ENCODE data around the gene NRXN3. TPM values are rescaled to one million over a fixed set of nuclear protein-coding genes. Genes with fewer than 3 reads are reported as not detected.

Gene NRXN3
- total and polyA plus RNA-seq, 4 donors: 0.07 to 1.2 (median 0.23) TPM

GRCh38 chr14:79076428-79076827 is 906.3 kb downstream of the NRXN3 start (continued):
- TF ChIP-seq, protein P1, sequence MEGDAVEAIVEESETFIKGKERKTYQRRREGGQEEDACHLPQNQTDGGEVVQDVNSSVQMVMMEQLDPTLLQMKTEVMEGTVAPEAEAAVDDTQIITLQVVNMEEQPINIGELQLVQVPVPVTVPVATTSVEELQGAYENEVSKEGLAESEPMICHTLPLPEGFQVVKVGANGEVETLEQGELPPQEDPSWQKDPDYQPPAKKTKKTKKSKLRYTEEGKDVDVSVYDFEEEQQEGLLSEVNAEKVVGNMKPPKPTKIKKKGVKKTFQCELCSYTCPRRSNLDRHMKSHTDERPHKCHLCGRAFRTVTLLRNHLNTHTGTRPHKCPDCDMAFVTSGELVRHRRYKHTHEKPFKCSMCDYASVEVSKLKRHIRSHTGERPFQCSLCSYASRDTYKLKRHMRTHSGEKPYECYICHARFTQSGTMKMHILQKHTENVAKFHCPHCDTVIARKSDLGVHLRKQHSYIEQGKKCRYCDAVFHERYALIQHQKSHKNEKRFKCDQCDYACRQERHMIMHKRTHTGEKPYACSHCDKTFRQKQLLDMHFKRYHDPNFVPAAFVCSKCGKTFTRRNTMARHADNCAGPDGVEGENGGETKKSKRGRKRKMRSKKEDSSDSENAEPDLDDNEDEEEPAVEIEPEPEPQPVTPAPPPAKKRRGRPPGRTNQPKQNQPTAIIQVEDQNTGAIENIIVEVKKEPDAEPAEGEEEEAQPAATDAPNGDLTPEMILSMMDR (IDR thresholded peaks at IDR 0.05; ENCODE audit: low read depth, low read length, missing input control): no peak
- TF ChIP-seq, protein P2, sequence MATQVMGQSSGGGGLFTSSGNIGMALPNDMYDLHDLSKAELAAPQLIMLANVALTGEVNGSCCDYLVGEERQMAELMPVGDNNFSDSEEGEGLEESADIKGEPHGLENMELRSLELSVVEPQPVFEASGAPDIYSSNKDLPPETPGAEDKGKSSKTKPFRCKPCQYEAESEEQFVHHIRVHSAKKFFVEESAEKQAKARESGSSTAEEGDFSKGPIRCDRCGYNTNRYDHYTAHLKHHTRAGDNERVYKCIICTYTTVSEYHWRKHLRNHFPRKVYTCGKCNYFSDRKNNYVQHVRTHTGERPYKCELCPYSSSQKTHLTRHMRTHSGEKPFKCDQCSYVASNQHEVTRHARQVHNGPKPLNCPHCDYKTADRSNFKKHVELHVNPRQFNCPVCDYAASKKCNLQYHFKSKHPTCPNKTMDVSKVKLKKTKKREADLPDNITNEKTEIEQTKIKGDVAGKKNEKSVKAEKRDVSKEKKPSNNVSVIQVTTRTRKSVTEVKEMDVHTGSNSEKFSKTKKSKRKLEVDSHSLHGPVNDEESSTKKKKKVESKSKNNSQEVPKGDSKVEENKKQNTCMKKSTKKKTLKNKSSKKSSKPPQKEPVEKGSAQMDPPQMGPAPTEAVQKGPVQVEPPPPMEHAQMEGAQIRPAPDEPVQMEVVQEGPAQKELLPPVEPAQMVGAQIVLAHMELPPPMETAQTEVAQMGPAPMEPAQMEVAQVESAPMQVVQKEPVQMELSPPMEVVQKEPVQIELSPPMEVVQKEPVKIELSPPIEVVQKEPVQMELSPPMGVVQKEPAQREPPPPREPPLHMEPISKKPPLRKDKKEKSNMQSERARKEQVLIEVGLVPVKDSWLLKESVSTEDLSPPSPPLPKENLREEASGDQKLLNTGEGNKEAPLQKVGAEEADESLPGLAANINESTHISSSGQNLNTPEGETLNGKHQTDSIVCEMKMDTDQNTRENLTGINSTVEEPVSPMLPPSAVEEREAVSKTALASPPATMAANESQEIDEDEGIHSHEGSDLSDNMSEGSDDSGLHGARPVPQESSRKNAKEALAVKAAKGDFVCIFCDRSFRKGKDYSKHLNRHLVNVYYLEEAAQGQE (IDR thresholded peaks at IDR 0.05): no peak
- no peak for TF ChIP-seq NR2F2 (IDR thresholded peaks at IDR 0.05)

DNA sequence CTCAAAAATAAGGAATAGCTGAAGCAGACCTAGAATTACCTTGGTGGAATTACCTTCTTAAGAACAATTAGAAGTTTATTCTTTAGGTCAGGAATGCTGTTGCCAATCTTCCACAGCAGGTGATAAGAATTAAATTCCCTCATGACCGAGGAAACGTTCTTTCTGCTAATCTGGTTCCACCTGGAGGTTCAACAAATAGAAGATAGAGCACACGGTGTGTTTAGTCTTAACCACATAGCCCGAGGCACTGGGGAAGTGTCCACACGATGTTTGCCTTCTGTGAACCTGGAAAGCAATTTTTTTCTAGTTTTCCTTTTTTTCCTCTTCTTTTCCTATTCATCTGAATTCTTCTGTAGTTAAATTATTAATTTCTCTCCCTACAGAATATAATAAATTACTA is 906.9 kb downstream of the NRXN3 start:
- 27% methylated on average over 5 of the region's 5 CpGs for WGBS
- Histone ChIP-seq H3K4me3 (ENCODE audit: low read depth in 1 of 3, low read length in 3 of 3) (no peak overlapping the region), H3K9ac (ENCODE audit: low read depth in 1 of 2, low read length in 2 of 2) (no peak overlapping the region), H3K9me3 (ENCODE audit: control insufficient read depth in 4 of 4, low read length in 3 of 4) (no peaks in the 10 kb centered on the region), H3K27ac (ENCODE audit: low read depth in 1 of 2, low read length in 2 of 2) (no peak overlapping the region), H3K4me1 (ENCODE audit: control insufficient read depth in 4 of 4, insufficient read depth in 4 of 4, low read length in 3 of 4) (no peaks in the 10 kb centered on the region), H3K27me3 (ENCODE audit: control insufficient read depth in 4 of 4, insufficient read depth in 4 of 4, low read length in 3 of 4) (no peaks in the 10 kb centered on the region), H3K36me3 (ENCODE audit: control insufficient read depth in 4 of 4, insufficient read depth in 3 of 4, low read depth in 1 of 4, low read length in 3 of 4) (no peaks in the 10 kb centered on the region)
- no peak for DNase-seq (ENCODE audit: low spot score)
- no peak for TF ChIP-seq HNF4A (conservative IDR thresholded peaks at IDR 0.05)
- no peak for TF ChIP-seq SP1 (IDR thresholded peaks at IDR 0.05)

GRCh38 chr14:79080040-79080439 is 909.9 kb downstream of the NRXN3 start:
- no peak overlapping the region for H3K4me3 ChIP-seq (ENCODE audit: low read depth in 1 of 3, low read length in 3 of 3)
- no peaks in the 10 kb centered on the region for H3K9me3 ChIP-seq (ENCODE audit: control insufficient read depth in 4 of 4, low read length in 3 of 4)
- no peak overlapping the region for H3K27ac ChIP-seq (ENCODE audit: low read depth in 1 of 2, low read length in 2 of 2)
- H3K27me3 ChIP-seq (ENCODE audit: control insufficient read depth in 4 of 4, insufficient read depth in 4 of 4, low read length in 3 of 4): no peaks in the 10 kb centered on the region
- H3K36me3 ChIP-seq (ENCODE audit: control insufficient read depth in 4 of 4, insufficient read depth in 3 of 4, low read depth in 1 of 4, low read length in 3 of 4): no peaks in the 10 kb centered on the region
- H3K9ac ChIP-seq (ENCODE audit: low read depth in 1 of 2, low read length in 2 of 2): no peak overlapping the region
- TF ChIP-seq NR2F2 (IDR thresholded peaks at IDR 0.05) (no peak), RAD21 (IDR thresholded peaks at IDR 0.05) (no peak), EGR1 (IDR thresholded peaks at IDR 0.05; ENCODE audit: low read depth in 2 of 2) (no peak), SP1 (IDR thresholded peaks at IDR 0.05) (no peak), RXRA (IDR thresholded peaks at IDR 0.05) (no peak), FOXA2 (IDR thresholded peaks at IDR 0.05) (no peak), HNF4G (IDR thresholded peaks at IDR 0.05) (no peak)
- TF ChIP-seq, protein P3, sequence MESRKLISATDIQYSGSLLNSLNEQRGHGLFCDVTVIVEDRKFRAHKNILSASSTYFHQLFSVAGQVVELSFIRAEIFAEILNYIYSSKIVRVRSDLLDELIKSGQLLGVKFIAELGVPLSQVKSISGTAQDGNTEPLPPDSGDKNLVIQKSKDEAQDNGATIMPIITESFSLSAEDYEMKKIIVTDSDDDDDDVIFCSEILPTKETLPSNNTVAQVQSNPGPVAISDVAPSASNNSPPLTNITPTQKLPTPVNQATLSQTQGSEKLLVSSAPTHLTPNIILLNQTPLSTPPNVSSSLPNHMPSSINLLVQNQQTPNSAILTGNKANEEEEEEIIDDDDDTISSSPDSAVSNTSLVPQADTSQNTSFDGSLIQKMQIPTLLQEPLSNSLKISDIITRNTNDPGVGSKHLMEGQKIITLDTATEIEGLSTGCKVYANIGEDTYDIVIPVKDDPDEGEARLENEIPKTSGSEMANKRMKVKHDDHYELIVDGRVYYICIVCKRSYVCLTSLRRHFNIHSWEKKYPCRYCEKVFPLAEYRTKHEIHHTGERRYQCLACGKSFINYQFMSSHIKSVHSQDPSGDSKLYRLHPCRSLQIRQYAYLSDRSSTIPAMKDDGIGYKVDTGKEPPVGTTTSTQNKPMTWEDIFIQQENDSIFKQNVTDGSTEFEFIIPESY (IDR thresholded peaks at IDR 0.05): no peak
- TF ChIP-seq, protein P2 (IDR thresholded peaks at IDR 0.05): no peak
- TF ChIP-seq, protein P1 (IDR thresholded peaks at IDR 0.05; ENCODE audit: low read depth, low read length, missing input control): no peak
- peaks cover 0 to 2% (median 0%) of the 10 kb centered on the region in 4 donors for H3K4me1 ChIP-seq (ENCODE audit: control insufficient read depth in 4 of 4, insufficient read depth in 4 of 4, low read length in 3 of 4)
- 53% methylated on average over 1 of the region's 1 CpG for WGBS
- DNase-seq (ENCODE audit: low spot score): no peak
